ENCODE measurements around the gene RPGR.

DNA sequence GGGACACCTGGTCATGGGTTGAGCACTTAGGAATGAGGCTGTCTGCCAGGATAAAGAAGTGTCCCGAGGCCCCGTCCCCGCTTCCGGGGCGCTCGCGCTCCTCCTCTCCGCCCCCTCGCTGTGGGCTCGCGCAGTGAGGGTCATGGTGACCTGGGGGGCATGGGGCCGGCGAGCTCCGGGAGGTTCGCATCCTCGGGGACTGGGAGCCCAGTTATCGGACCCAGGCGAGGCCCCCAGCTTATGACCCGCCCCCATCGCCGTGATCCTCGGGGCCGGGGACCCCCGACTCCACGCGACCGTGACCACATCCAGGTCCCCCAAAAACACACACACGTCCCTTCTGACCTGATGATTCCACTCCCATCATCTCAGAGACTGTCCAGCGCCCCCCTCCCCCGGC, 71.3 kb downstream of the RPGR start:
- TF ChIP-seq EP300 (conservative IDR thresholded peaks at IDR 0.05; ENCODE audit: poor library complexity, severe bottlenecking) (no peak), TAF1 (IDR thresholded peaks at IDR 0.05; ENCODE audit: low read depth) (no peak)
- TF ChIP-seq, protein P1, sequence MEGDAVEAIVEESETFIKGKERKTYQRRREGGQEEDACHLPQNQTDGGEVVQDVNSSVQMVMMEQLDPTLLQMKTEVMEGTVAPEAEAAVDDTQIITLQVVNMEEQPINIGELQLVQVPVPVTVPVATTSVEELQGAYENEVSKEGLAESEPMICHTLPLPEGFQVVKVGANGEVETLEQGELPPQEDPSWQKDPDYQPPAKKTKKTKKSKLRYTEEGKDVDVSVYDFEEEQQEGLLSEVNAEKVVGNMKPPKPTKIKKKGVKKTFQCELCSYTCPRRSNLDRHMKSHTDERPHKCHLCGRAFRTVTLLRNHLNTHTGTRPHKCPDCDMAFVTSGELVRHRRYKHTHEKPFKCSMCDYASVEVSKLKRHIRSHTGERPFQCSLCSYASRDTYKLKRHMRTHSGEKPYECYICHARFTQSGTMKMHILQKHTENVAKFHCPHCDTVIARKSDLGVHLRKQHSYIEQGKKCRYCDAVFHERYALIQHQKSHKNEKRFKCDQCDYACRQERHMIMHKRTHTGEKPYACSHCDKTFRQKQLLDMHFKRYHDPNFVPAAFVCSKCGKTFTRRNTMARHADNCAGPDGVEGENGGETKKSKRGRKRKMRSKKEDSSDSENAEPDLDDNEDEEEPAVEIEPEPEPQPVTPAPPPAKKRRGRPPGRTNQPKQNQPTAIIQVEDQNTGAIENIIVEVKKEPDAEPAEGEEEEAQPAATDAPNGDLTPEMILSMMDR (IDR thresholded peaks at IDR 0.05; ENCODE audit: poor library complexity, severe bottlenecking) = no peak

All from neural cell (in vitro differentiated cells).